ENCODE data around the gene FCHSD2. TPM values are rescaled to one million over a fixed set of nuclear protein-coding genes. Genes with fewer than 3 reads are reported as not detected.
"Not testable (repeated sequence)": the region's sequence is repeated elsewhere in the genome, so short reads cannot be mapped to it uniquely, and the experiment has no call there.

FCHSD2 gene
- total and polyA plus RNA-seq, 2 donors (not counting 1 experiment from before 2014, with no cell fraction given): 113 to 189 TPM

- Histone ChIP-seq H3K4me1 (ENCODE audit: control insufficient read depth in 2 of 2, insufficient read depth in 2 of 2, low read length in 2 of 2) (peaks cover 53 to 75% of the 10 kb centered on the region in 2 donors), H3K36me3 (replicated peaks in 1 of 2; ENCODE audit: control extremely low read depth in 1 of 2, control insufficient read depth in 1 of 2, extremely low read depth in 1 of 2, insufficient read depth in 2 of 2, low read length in 1 of 2) (peaks cover 5 to 17% of the 10 kb centered on the region in 2 experiments), H3K27ac (ENCODE audit: low read length in 2 of 2) (peak overlapping the region in 1 of 2 donors; percentile 76), H3K79me2 (ENCODE audit: control insufficient read depth, insufficient read depth, low read length) (peaks cover 95% of the 10 kb centered on the region)
- H3K9me3 ChIP-seq (ENCODE audit: control extremely low read depth in 1 of 3, control insufficient read depth in 2 of 3, insufficient read depth in 1 of 3, low read length in 2 of 3); H3K9ac ChIP-seq (ENCODE audit: low read length); H3K27me3 Mint-ChIP-seq; H4K20me1 ChIP-seq (ENCODE audit: control insufficient read depth, insufficient read depth, low read length, poor library complexity, severe bottlenecking); POLR2A ChIA-PET; H3K4me3 ChIP-seq (ENCODE audit: control extremely low read depth in 1 of 5, extremely low read depth in 1 of 5, insufficient read depth in 1 of 5, low read depth in 2 of 5, low read length in 4 of 5); ATAC-seq (ENCODE audit: low read depth); H3K4me2 ChIP-seq (replicated peaks; ENCODE audit: low read depth, low read length, poor library complexity, severe bottlenecking); intact Hi-C loops (cut with micrococcal nuclease); H3K27me3 ChIP-seq (replicated peaks in 1 of 4; ENCODE audit: control extremely low read depth in 1 of 4, control insufficient read depth in 3 of 4, insufficient read depth in 4 of 4, low read length in 3 of 4); DNase-seq; H3K9me3 Mint-ChIP-seq (ENCODE audit: insufficient read depth); H2AFZ ChIP-seq (ENCODE audit: insufficient read depth, low read depth, low read length, poor library complexity, severe bottlenecking): not testable (repeated sequence)
- Mint-ChIP-seq H3K4me1 (peaks cover 94% of the 10 kb centered on the region), H3K4me3 (peak overlapping the region; percentile 26), H3K27ac (peak overlapping the region; percentile 64)
- WGBS (ENCODE audit: insufficient coverage): 96% methylated on average over 3 of the region's 3 CpGs
- CTCF ChIA-PET: interaction anchor here (0.9 to 1.3 kb wide), 2 partner anchors 16 to 81 kb away, joined by 3 to 5 read pairs; no protein-coding TSS in a partner anchor
These were observed 80.2 kb downstream of the FCHSD2 start for GRCh38 chr11:73061857-73062424.

- H3K9me3 Mint-ChIP-seq (ENCODE audit: insufficient read depth); H3K27me3 ChIP-seq (replicated peaks in 1 of 4; ENCODE audit: control extremely low read depth in 1 of 4, control insufficient read depth in 3 of 4, insufficient read depth in 4 of 4, low read length in 3 of 4); H3K27me3 Mint-ChIP-seq; DNase-seq; ATAC-seq (ENCODE audit: low read depth); POLR2A ChIA-PET; H3K9ac ChIP-seq (ENCODE audit: low read length); H2AFZ ChIP-seq (ENCODE audit: insufficient read depth, low read depth, low read length, poor library complexity, severe bottlenecking); H4K20me1 ChIP-seq (ENCODE audit: control insufficient read depth, insufficient read depth, low read length, poor library complexity, severe bottlenecking); H3K9me3 ChIP-seq (ENCODE audit: control extremely low read depth in 1 of 3, control insufficient read depth in 2 of 3, insufficient read depth in 1 of 3, low read length in 2 of 3); H3K4me3 ChIP-seq (ENCODE audit: control extremely low read depth in 1 of 5, extremely low read depth in 1 of 5, insufficient read depth in 1 of 5, low read depth in 2 of 5, low read length in 4 of 5); intact Hi-C loops (cut with micrococcal nuclease); H3K4me3 Mint-ChIP-seq: not testable (repeated sequence)
- Histone ChIP-seq H3K27ac (ENCODE audit: low read length in 2 of 2) (peak overlapping the region in 1 of 2 donors; percentile 76), H3K36me3 (replicated peaks in 1 of 2; ENCODE audit: control extremely low read depth in 1 of 2, control insufficient read depth in 1 of 2, extremely low read depth in 1 of 2, insufficient read depth in 2 of 2, low read length in 1 of 2) (peaks cover 5 to 17% of the 10 kb centered on the region in 2 experiments), H3K79me2 (ENCODE audit: control insufficient read depth, insufficient read depth, low read length) (peaks cover 95% of the 10 kb centered on the region), H3K4me2 (replicated peaks; ENCODE audit: low read depth, low read length, poor library complexity, severe bottlenecking) (peak overlapping the region; percentile 0), H3K4me1 (ENCODE audit: control insufficient read depth in 2 of 2, insufficient read depth in 2 of 2, low read length in 2 of 2) (peaks cover 53 to 77% of the 10 kb centered on the region in 2 donors)
- peaks cover 91% of the 10 kb centered on the region for H3K4me1 Mint-ChIP-seq
- CTCF ChIA-PET: interaction anchor here (1.3 kb wide), 1 partner anchor 16 kb away, joined by 5 read pairs; no protein-coding TSS in a partner anchor
- peak overlapping the region; percentile 64 for H3K27ac Mint-ChIP-seq
- WGBS (ENCODE audit: insufficient coverage): 96% methylated on average over 10 of the region's 10 CpGs
These were observed 80.7 kb downstream of the FCHSD2 start for GRCh38 chr11:73061434-73061833.

Data from B cell (primary cell).